ENCODE data around the gene TUBG1. TPM values are rescaled to one million over a fixed set of nuclear protein-coding genes. Genes with fewer than 3 reads are reported as not detected.

The TUBG1 gene
- total and polyA plus RNA-seq, 9 of the 15 experiments (the other 6 are each of a cell fraction or from before 2014, with no cell fraction given), result 33.1 to 147 (median 66.0) TPM

DNA sequence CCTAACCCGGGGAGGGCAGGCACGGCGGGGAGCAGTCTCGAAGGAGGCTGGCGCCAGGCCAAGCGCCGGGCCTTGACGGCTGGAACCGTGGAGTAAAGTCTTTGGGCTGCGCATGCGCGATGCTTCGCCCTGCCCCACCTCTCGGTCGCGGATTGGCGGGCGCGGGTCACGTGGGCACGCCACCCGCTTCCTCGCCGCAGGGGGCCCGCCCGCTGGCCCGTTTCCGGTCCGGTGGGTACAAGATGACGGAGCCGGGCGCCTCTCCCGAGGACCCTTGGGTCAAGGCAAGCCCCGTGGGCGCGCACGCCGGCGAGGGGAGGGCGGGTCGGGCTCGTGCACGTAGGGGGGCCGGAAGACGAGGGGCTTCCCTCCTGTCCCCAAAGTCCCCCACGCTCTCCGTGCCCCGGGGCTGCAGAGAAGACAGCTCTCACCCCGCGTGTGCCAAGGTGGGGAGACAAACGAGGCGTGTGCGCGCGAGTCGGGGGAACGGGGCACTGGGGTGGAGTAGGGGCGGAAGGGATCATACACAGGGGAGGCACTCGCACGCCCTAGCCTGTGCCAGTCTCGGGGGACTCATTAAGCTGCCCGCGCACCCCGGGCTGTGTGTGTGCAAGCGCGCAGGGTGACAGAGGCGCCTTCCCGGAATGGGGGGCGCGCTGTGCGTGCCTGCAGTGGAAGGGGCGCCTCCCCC lies 42.5 kb upstream of the TUBG1 start, which contains the start of gene MLX (continued):
- no peak for TF ChIP-seq RFX5 (IDR thresholded peaks at IDR 0.05; ENCODE audit: low read depth, low read length)
- no peak for TF ChIP-seq RBM15 (IDR thresholded peaks at IDR 0.05; ENCODE audit: insufficient read depth, low read length)
- TF ChIP-seq ETV5 (CRISPR knock-in tag; IDR thresholded peaks at IDR 0.05; ENCODE audit: low read depth), result peak; percentile 75; the same call in 1 of the 2 replicates
- no peak for TF ChIP-seq RAD21 (CRISPR knock-in tag; conservative IDR thresholded peaks at IDR 0.05 in 1 of 2, IDR thresholded peaks at IDR 0.05 in 1 of 2)
- no peak for TF ChIP-seq SMAD3 (CRISPR knock-in tag; conservative IDR thresholded peaks at IDR 0.05)
- TF ChIP-seq, protein P1, sequence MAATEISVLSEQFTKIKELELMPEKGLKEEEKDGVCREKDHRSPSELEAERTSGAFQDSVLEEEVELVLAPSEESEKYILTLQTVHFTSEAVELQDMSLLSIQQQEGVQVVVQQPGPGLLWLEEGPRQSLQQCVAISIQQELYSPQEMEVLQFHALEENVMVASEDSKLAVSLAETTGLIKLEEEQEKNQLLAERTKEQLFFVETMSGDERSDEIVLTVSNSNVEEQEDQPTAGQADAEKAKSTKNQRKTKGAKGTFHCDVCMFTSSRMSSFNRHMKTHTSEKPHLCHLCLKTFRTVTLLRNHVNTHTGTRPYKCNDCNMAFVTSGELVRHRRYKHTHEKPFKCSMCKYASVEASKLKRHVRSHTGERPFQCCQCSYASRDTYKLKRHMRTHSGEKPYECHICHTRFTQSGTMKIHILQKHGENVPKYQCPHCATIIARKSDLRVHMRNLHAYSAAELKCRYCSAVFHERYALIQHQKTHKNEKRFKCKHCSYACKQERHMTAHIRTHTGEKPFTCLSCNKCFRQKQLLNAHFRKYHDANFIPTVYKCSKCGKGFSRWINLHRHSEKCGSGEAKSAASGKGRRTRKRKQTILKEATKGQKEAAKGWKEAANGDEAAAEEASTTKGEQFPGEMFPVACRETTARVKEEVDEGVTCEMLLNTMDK (IDR thresholded peaks at IDR 0.05; ENCODE audit: borderline replicate concordance, insufficient read depth, low read depth, low read length, poor library complexity, severe bottlenecking), result no peak
- TF ChIP-seq HDAC6 (IDR thresholded peaks at IDR 0.05; ENCODE audit: low read depth, low read length), result no peak
- TF ChIP-seq, protein P2, sequence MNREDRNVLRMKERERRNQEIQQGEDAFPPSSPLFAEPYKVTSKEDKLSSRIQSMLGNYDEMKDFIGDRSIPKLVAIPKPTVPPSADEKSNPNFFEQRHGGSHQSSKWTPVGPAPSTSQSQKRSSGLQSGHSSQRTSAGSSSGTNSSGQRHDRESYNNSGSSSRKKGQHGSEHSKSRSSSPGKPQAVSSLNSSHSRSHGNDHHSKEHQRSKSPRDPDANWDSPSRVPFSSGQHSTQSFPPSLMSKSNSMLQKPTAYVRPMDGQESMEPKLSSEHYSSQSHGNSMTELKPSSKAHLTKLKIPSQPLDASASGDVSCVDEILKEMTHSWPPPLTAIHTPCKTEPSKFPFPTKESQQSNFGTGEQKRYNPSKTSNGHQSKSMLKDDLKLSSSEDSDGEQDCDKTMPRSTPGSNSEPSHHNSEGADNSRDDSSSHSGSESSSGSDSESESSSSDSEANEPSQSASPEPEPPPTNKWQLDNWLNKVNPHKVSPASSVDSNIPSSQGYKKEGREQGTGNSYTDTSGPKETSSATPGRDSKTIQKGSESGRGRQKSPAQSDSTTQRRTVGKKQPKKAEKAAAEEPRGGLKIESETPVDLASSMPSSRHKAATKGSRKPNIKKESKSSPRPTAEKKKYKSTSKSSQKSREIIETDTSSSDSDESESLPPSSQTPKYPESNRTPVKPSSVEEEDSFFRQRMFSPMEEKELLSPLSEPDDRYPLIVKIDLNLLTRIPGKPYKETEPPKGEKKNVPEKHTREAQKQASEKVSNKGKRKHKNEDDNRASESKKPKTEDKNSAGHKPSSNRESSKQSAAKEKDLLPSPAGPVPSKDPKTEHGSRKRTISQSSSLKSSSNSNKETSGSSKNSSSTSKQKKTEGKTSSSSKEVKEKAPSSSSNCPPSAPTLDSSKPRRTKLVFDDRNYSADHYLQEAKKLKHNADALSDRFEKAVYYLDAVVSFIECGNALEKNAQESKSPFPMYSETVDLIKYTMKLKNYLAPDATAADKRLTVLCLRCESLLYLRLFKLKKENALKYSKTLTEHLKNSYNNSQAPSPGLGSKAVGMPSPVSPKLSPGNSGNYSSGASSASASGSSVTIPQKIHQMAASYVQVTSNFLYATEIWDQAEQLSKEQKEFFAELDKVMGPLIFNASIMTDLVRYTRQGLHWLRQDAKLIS (CRISPR knock-in tag; IDR thresholded peaks at IDR 0.05), result no peak
- no peak for TF ChIP-seq ZNF586 (CRISPR knock-in tag; conservative IDR thresholded peaks at IDR 0.05)
